ENCODE measurements around the gene FOXP4. TPM values are rescaled to one million over a fixed set of nuclear protein-coding genes. Genes with fewer than 3 reads are reported as not detected.

The FOXP4 gene
- total and polyA plus RNA-seq, 2 of the 13 experiments (the other 11 are each of a cell fraction or from before 2014, with no cell fraction given) = 11.0 to 12.4 TPM

GRCh38 chr6:41519305-41519744 is 26.9 kb upstream of the FOXP4 start (continued):
- TF ChIP-seq CTCF (CRISPR knock-in tag; IDR thresholded peaks at IDR 0.05) = peak; percentile 12; the same call in 1 of the 2 replicates
- peak; percentile 60; the same call in 1 of the 2 replicates for TF ChIP-seq NR2C2 (CRISPR knock-in tag; IDR thresholded peaks at IDR 0.05; ENCODE audit: borderline replicate concordance)
- peak; percentile 8; the same call in 1 of the 2 replicates for TF ChIP-seq RXRB (CRISPR knock-in tag; IDR thresholded peaks at IDR 0.05; ENCODE audit: borderline replicate concordance)
- TF ChIP-seq KDM6A (CRISPR knock-in tag; IDR thresholded peaks at IDR 0.05; ENCODE audit: low read depth) = peak; percentile 19; the same call in 1 of the 2 replicates
- peak; percentile 81 for TF ChIP-seq EHMT2 (IDR thresholded peaks at IDR 0.05; ENCODE audit: borderline replicate concordance, low read depth, low read length)
- TF ChIP-seq KLF11 (CRISPR knock-in tag; IDR thresholded peaks at IDR 0.05) = 0 out of 2 replicates have a peak, but pooled peaks have one; percentile 45
- peak; percentile 68; the same call in 1 of the 2 replicates for TF ChIP-seq DMAP1 (CRISPR knock-in tag; IDR thresholded peaks at IDR 0.05)
- TF ChIP-seq WIZ (CRISPR knock-in tag; IDR thresholded peaks at IDR 0.05) = peak; percentile 79; the same call in 1 of the 2 replicates
- 0 out of 2 replicates have a peak, but pooled peaks have one; percentile 56 for TF ChIP-seq ZNF740 (CRISPR knock-in tag; IDR thresholded peaks at IDR 0.05)
- TF ChIP-seq FOSL1 (CRISPR knock-in tag; IDR thresholded peaks at IDR 0.05; ENCODE audit: borderline replicate concordance) = no peak
- no peak for TF ChIP-seq SKIL (CRISPR knock-in tag; IDR thresholded peaks at IDR 0.05; ENCODE audit: borderline replicate concordance)
- peak; percentile 32; the same call in 1 of the 2 replicates for TF ChIP-seq RAD51 (IDR thresholded peaks at IDR 0.05; ENCODE audit: borderline replicate concordance)
- TF ChIP-seq ZNF510 (CRISPR knock-in tag; IDR thresholded peaks at IDR 0.05; ENCODE audit: low read depth) = no peak
- peak in 1 of 2 experiments; percentile 52; a peak in 1 of 4 replicates for TF ChIP-seq HMGXB4 (CRISPR knock-in tag; IDR thresholded peaks at IDR 0.05; ENCODE audit: borderline replicate concordance in 1 of 2, low read depth in 1 of 2)
- TF ChIP-seq HDAC2 (CRISPR knock-in tag; IDR thresholded peaks at IDR 0.05) = peak; percentile 44; the same call in 1 of the 2 replicates
- no peak for TF ChIP-seq ZNF441 (CRISPR knock-in tag; IDR thresholded peaks at IDR 0.05; ENCODE audit: borderline replicate concordance)
- TF ChIP-seq PCBP1 (IDR thresholded peaks at IDR 0.05; ENCODE audit: borderline replicate concordance, low read depth, low read length) = peak; percentile 8; the same call in 1 of the 2 replicates
- 0 out of 2 replicates have a peak, but pooled peaks have one; percentile 61 for TF ChIP-seq MED13 (CRISPR knock-in tag; IDR thresholded peaks at IDR 0.05)
- no peak for TF ChIP-seq DR1 (CRISPR knock-in tag; IDR thresholded peaks at IDR 0.05)
- peak; percentile 98 for TF ChIP-seq ZNF281 (CRISPR knock-in tag; IDR thresholded peaks at IDR 0.05; ENCODE audit: borderline replicate concordance)

All from HepG2 (cell line).